H4 (cell line): ENCODE data around the gene HTR3B. TPM values are rescaled to one million over a fixed set of nuclear protein-coding genes. Genes with fewer than 3 reads are reported as not detected.
A peak's percentile ranks its signal among the peaks of the same experiment; 100 is the strongest.
"Not testable (repeated sequence)": the region's sequence is repeated elsewhere in the genome, so short reads cannot be mapped to it uniquely, and the experiment has no call there.

Experiments used
- DNase-seq: peaks from one replicate; pipeline ENCODE4 v3.0.0-alpha.2; 2015; ENCODE audit warnings: low spot score
- total RNA-seq: library from RNA; depleted of rRNA; stranded (reverse); fragments of >200 nt; shearing (Covaris generic); gene quantifications from 2 replicates; pipeline ENCODE4 v1.2.3, GENCODE V29; 2014; rRNA removed

Gene HTR3B
- total RNA-seq: not detected in 2 replicates

DNA sequence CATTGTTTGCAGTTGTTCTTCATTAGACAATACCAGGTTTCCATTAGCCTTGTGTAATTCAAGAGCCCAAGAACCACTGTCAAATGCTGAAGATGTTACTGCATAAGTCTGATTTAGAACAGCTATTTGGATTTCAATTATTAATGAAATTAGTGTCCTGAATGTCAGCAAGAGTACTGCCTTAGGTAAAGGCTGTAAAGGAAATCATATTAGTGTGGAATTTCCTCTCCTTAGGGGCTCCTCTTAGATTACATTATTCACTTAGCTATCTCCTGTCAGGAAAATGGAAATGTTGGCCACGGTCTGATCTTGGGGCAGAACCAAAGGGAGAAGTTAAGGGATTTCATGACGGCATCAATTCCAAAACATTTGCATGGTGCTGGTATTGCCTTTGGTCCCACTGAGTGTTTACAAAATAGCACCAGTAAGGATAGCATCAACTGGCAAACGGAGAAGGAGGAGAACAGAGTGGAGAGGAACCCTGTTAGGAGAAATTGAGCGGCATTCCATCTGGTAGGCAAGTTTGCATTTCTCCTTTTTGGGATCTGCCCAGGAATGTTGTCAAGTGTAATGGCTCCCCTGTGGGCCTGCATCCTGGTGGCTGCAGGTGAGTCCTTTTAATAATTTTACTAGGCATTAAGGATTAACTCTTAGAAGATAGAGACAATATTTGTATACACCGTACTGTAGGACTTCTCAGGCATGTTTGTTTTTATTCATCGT lies at the start of gene HTR3B:
TSS of gene HTR3B (plus strand) at position 418 of the 723 bp plus-strand sequence. CDS start at position 556, 138 bp downstream.
- DNase-seq: no peak

- no peak for DNase-seq
These were observed 48.8 kb upstream of the HTR3B start for GRCh38 chr11:113855803-113856202.

DNA sequence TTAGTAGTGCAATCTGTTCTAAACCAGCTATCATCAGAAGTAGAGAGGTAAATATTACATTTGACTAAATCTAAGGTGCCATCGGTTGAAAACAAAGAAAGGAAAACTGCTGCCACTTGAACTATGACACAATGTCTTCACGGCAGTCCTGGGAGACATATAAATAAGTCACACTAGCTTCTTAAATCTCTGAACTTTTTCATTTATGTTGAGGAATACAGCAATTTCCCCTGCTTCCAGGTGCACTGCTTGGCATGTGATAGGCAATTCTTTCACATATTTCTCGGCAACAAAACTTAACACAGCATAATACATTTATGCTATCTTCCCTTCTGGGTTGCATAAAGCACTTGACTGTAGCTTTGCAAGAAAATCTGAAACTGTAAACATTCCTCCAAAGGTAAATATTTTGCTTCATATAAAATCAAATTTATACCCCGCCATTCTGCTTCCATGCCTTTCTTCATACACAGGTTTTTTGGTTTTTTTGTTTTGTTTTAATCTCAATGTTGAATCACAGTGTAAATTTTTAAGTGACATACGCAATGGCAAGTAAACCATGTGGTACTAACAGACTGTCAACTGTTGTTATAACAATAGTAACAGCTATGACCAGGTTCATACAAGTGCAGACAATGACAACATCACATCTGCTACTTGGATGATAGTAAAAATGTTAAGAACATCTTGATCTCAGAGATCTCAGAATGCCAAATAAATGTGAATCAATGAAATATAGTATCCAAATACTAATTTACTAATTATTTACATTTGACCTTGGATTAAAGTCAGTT lies 47.4 kb upstream of the HTR3B start:
- no peak for DNase-seq

GRCh38 chr11:113859665-113860064 lies 44.9 kb upstream of the HTR3B start:
- no peak for DNase-seq

DNA sequence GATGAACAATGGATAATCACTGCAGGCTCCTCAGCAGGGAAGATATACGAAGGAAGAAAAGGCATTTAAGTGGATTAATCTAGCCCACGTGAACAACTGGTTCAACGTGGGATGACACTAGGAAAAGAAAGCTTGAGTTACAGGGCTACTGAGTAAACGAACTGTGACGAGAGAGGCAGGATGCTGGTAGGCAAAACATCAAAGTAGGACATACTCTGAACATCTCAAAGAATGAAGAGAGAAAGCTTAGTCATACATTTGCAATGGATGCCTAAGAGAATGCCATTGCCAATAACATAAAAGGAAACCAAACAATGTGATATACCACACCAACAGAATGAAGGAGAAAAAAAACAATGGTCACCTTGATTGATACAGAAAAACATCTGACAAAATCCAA lies 42.2 kb upstream of the HTR3B start:
- no peak for DNase-seq

GRCh38 chr11:113864410-113864809 lies 40.2 kb upstream of the HTR3B start:
- no peak for DNase-seq

- DNase-seq: no peak
These were observed 38.7 kb upstream of the HTR3B start for GRCh38 chr11:113865873-113866272.

GRCh38 chr11:113867843-113868503 lies 36.6 kb upstream of the HTR3B start:
- no peak for DNase-seq

GRCh38 chr11:113871336-113871735 lies 33.3 kb upstream of the HTR3B start:
- no peak for DNase-seq

DNA sequence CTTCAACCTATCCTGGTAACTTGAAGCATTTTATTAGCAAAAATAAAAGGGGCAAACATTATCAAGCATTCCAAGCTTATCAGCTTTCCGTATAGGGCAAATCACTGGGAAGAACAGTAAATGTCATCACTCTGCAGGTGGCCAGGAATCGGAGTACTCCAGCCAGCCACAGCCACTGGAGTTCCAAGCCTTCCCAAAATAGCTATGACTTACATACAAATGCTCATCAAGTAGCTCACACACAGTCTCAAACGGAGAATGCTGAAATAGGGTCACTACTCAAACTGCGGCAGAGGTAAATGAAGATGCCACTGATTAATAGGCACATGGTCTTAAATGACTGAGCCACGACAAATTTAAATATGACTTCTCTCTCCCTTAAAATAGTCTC lies 31.4 kb upstream of the HTR3B start:
- DNase-seq: no peak

- no peak for DNase-seq
These were observed 30.5 kb upstream of the HTR3B start for GRCh38 chr11:113874096-113874495.

DNA sequence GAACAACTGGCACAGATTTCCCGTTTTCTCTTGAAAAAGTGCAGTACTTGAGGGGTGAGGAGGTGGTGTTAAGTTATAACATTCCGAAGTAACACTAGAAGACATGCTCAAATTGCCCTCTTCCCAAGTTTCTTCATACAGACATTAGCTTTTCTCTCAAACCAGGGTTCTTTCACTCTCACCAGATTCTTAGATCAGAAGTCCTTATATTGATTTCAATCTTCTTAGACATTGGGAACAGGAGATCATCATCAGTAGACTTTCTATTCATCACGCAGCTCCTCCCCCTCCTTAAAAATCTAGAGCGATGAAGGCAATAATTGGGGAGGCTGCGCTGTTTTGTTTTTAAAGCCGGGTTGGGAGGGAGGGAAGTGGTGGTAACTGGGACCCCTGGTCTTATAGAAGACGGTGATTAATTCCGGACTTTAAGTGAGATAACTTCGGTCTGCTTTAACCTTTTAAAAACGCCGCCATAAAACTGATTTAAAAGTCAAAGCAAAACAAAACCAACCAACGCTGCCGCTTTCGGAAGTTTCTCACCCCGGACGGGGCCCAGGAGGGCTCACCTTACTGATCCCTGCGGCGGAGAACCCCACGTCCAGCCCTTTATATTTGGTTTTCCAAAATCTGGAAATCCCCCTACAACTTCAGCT lies 29.9 kb upstream of the HTR3B start:
- no peak for DNase-seq

DNA sequence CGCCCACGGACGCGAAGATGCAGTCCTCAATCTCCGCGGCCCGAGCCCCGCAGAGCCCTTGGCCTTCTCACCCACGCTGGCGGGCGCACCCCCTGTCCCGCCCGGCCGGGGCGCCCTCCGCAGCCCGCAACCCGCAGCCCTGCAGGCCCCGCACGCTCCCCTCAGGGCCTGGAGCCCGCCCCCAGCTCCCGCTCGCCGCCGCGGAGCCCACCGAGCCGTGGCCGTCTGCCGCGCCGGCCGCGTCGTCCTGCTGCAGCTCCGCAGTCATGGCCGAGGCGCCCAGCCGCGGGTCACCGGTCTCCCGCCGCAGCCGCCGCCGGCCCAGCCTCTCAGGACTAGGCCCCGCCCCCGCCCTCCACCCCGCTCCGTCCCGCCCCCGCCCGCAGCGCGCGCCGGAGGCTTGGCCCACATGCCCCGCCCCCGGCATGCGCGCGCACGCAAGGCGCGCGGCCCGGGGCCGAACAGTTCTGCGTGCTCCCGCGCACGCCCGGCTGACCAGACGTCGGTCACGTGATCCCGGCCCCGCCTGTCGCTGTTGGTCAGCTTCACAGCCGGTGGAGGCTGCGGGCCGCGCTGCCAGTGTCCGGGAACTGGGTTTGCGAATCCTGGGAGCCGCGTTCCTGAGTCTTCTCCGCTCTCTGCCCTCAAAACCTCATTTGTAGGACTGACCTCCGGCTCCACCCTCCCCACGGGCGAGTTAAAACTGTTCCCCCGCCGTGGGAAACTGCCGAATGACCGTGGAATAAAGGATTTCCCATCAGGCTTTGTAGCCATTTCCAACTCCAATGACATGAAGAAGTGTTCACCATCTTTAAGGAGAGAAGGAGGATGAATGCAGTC lies 29.1 kb upstream of the HTR3B start, which contains the start of gene USP28:
TSS of gene USP28 (minus strand) at position 339 of the 840 bp plus-strand sequence. CDS start at position 268, 71 bp downstream.
- peak; percentile 91 for DNase-seq

GRCh38 chr11:113876074-113876797 lies 28.4 kb upstream of the HTR3B start:
- DNase-seq: no peak

- no peak for DNase-seq
These were observed 27.6 kb upstream of the HTR3B start for GRCh38 chr11:113876798-113877669.

- no peak for DNase-seq
These were observed 26.9 kb upstream of the HTR3B start for GRCh38 chr11:113877670-113878055.

- DNase-seq: not testable (repeated sequence)
These were observed 25.1 kb upstream of the HTR3B start for GRCh38 chr11:113879446-113879845.

DNA sequence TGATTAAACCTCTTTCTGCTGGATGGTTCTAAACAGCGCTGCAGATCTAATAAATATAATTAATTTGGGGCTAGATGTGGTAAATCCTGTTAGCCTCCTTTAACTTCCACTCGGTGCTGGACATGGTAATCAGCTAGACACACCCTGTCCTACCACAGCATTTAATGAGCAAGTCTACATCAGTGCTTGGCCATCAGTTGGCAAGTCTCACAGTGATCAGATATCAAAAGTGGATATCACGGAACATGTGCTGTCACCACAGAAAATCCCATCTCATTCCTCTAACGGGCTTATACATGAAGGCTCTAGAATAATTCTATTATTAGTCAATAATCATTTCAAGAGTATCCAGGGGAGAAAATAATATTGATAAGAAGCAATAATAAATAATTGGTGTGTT lies 23.6 kb upstream of the HTR3B start:
- no peak for DNase-seq

DNA sequence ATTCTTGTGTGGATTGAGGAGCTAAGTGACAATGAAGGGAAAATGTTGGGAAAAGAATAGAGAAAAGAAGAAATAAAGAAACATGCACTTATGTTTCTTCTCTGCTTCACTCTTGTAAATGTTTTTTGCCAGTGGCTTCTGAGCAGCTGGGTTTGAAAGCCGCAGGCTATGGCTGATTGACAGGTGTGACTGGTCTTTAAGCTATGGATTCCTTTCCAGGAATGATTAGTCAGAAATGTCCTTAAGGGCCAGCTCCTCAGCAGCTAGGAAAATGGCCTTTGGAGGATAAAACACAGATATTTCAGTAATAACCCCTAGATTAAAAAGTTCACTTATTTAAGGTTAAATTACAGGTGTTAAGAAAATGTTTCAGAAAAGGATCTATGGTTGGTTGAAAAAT lies 22.7 kb upstream of the HTR3B start:
- no peak for DNase-seq
